GM21526 (cell line): ENCODE data around the gene DNAL4.

Experiments
- ATAC-seq: cut with Tn5 transposase; IDR thresholded peaks from one replicate; pipeline ENCODE4 v1.9.1; 2021; ENCODE audit warnings: moderate library complexity; ENCODE audit not compliant: unreplicated experiment, low FRiP score

DNAL4 gene

DNA sequence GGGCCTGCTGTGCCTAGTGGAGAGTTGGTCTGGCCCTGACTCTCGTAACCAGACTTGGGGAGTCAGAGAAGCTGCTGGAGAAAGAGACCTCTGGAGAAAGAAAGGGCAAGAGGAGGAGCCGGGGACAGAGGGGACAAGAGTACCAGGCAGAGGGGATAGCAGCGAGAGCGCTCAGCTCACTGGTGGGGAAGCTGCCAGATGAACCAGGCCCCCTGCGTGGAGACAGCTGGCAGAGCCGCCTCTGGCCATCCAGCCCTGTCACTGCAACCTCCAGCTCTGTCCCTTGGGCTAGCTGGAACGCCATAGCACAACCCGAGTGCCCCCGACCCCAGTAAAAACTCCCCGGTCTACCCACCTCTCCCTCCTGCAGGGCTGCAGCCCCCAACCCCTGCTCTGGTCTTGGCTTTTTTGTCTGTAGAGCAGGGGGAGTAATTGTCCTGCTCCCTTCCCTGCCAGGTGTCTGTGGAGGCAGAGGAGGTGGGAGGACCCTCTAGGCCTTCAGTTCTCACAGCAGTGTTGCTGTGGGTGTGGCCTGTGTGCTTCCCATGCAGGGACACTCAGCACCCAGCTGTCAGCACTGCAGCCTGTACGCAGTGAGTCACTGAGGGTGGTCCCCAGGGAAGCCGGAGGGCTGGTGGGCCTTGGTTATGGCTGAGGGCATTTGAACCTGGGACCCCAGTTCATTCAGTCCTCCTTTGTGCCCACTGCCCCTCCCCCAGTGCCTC, 33.3 kb downstream of the DNAL4 start:
- no peak for ATAC-seq

DNA sequence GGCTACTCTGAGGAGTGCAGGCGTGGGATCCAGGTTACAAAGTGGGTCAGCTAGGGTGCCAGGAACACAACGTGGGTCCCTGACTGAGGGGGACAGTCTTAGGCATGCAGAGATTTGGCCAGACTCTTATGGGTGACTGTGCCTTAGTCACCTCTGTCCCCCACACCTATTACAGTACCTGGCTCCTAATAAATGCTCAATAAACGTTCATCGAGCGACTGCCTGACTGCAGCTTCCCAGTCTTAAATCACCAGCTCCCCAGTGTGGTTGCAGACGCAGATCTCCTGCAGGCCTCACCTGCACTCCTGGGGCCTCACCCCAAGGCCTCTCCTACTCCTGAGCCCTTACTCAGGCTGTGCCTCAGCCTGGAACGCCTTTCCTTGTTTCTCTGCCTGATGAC, 34.9 kb downstream of the DNAL4 start:
- no peak for ATAC-seq

DNA sequence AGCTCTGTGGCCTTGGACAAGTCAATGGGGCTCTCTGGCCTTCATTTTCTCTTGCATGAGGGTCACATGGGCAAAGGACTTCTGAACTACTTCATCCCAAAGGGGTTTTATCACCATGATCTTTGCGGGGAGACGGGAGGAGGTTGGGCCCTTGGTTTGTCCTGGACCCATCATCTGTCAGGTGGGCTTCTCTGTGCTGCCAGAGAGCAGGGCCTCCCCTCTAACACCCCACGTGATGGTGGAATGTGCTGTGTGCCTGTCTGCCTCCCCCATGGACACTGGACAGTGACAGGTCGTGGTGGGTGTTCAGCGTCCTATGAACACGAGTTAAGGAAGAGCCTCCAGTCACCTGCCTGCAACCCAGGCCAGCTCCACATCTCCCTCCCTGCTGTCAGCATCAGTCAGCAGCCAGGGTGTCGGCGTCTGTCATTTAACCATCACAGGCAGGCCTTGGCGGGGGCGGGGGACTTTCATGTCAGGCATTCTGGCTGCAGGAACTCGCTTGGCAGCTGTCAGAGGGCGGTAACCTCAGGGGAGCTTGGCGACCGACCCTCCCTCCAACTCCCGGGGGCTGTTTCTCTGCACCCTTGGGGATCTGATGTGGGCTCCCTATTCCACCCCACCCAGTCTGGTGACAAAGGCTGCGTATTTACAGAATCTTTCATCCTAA, 35.5 kb downstream of the DNAL4 start:
- ATAC-seq: no peak

DNA sequence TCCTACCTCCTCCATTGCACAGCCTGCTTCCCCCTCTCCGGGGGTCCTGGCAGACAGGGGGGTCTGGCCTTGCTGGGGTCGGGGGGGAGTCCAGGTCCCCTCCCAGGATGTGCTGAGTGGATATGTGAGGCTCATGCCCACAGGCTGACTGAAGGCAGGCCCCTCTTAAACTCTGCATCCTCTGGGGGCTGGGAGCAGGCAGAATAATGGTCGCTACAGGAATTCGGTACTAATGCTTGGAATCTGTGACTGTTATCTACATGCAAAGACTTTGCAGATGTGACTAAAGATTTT, 36.5 kb downstream of the DNAL4 start:
- no peak for ATAC-seq

DNA sequence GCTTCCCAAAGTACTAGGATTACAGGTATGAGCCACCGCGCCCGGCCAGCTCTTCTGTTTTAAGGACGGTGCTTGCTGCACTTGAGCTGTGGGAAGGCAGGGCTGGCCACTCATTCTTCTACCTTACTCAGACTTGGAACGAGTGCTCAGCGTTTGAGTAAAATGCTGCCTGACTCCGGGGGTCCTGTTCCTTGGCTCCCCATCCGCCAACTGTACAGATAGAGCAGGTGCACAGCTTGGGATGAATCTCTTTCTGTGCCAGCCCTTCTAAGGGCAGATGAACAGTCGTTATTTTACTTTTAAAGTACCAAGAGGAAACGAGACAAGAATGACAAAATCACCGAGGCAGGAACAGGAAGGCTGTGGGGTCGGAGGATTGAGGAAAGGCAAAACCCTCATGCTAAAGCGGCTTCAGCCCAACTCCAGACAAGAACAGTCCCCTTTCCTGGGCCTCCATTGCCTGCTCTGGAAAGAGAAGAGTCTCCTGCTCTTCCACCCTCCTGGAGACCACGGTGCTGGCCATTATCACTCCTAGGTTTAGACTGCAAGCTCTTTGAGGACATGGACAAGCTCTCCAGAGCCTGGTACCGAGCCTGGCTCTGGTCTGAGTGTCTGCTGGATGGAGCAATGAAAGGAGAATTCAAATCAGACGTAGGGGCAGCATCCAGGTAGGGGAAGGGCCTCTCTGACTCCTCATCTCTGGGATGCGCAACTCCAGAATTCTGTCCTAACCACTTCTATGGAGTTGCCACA, 37.1 kb downstream of the DNAL4 start:
- no peak for ATAC-seq

DNA sequence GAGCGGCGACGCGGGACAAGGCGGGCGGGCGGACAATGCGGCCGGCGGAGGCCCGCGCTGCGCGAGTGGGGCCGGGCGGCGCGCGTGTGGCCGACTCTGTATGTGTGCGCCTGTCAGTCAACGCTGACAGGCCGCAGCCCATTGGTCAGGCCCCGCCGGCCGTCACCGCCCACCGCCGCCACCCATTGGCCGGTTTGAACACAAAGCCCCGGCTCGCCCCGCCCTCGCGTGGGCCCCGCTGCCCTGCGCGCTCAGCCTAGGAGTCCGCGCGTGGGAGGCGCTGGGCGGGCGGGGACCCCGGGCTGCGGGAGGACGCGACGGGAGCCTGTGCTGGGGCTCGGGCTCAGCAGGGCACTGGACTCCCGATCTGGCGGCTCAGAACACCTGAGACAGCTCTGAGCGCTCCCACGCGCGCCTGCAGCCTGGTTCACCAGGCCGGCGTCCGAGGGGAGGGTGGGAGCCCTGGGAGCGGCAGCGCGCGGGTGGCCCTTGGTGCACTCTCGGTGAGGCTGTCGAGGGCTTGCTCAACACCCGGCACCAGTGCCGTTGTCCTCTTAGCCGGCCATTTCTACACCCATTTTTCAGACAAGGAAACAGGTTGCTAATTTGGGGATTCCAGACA, 37.9 kb downstream of the DNAL4 start, which contains the start of gene SUN2:
Gene SUN2 (minus strand): TSS at position 88 of the 622 bp plus-strand sequence. CDS start 3,370 bp downstream, outside the sequence.
- peak; percentile 56 for ATAC-seq

DNA sequence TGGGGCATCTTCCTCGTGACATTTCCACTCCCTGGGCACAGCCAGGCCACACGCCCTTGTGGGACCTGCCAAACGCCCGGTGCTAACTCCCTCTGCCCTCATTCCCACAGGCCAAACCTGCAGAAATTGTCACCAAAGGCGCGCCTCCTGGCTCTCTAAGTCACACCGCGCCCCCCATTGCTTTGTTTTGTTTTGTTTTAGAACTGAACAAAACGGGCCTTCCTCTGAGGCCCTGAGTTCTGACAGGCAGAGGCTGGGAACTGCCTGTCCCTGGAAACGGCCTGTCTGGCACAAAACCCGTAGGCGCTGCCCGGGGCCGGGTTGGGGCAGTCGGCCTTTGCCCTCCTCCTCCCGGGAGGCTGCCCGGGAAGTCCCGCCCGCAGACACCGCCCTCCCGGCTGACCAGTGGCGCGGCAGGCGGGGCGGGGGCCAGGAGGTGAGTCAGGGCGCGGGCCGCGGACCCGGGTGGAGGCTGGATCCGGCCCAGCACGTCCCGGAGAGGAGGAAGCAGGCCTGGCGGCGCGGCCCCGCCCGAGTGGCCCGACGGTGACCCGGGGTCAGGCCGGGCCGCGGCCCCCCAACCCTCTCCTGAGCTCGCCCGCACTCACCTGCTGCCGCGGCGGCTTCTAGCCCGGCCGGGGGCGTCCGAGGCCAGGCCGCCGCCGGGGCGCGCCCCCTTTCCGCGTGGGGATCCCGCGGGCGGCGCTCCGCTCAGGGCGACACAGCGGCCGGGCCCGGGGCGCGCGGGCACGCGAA, 38.6 kb downstream of the DNAL4 start:
- peak; percentile 32 for ATAC-seq

DNA sequence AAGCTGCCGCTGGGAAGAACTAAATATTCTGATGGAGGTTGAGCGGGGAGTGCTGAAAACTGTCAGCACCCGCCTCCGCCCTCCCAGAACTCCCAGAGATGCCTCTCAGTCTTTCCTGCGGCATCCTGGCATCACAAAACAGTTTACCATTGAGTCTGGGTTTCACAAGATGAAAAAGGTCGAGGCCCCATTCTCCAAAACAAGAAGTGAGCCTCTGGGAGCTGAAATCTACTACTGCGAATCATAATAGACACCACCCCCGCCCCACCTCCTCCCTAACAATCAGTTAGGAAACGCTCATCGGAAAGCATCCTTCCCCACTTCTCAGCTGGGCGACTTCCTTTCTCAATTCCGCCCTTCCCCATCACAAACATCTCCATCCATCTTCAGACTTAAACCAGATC, 39.2 kb downstream of the DNAL4 start:
- ATAC-seq: no peak

DNA sequence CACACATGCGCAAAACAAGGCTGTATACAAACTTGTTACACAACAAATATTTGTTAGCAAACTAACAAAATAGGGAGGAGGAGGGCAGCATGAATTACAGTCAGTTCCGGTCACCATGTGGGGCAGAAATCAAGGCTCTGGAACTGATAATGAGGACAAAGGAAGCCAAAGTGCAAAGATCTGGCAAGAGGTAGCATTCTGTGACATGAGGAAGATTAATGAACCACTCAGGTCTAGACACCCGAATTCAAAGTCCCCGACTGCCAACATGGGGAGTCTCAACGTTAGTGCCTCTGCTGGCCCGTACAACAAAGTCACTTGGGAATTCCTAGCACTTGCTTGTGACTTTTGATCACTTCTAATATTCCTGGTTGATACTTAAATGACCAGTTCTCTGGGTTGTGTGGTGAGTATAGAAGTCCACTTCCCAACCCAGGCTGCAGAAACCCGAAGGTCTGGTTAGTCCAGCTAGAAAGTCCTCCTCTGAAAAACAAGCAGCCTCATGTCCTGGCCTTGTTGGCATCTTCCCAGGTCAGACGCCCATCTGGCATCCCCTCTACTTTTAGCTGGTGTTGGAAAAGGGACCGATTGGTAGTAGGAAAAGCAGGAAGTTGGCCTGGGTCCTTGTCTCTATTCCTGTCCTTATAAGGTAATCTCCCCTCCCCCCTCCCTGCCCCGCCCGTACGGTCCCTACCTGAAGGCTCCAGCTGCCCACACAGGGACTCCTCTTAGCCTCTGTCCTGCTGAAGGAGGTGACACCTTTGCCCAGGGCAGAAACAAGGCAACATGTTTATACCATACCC, 39.8 kb downstream of the DNAL4 start:
- ATAC-seq: no peak

DNA sequence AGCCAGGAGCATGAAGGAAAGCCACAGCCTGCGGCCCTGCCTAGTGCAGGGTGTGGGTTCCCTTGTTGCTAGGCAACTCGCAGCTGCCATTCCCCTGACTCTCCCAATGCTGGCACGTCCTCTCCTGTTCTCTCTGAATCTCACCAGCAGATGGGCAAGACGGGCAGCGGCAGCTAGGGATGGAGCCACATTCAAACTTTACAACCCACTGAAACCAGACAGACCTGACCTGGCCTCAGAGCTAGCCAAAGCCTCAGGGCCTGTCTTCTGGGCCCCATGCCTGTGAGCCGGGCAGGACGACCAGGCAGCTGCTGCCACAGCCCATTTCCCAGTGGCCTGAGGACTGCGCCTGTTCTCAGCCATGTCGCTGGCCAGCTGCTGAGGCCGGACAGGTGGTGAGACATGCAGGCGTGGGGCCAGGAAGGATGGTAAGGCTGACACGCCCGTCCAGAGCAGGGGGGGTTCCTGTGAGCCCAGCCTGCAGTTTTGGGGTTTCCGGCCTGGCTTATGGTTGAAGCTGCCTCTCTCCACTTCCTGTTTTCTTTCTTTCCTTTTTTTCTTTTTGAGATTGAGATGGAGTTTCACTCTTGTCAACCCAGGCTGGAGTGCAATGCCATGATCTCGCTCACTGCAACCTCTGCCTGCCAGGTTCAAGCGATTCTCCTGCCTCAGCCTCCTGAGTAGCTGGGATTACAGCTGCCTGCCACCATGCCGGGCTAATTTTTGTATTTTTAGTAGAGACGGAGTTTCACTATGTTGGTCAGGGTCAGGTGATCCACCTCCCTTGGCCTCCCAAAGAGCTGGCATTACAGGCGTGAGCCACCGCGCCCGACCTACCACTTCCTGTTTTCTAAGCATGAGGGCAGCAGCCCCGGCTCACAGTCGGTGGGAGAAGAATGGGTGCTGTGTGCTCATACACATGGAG, 42.3 kb downstream of the DNAL4 start:
- no peak for ATAC-seq

DNA sequence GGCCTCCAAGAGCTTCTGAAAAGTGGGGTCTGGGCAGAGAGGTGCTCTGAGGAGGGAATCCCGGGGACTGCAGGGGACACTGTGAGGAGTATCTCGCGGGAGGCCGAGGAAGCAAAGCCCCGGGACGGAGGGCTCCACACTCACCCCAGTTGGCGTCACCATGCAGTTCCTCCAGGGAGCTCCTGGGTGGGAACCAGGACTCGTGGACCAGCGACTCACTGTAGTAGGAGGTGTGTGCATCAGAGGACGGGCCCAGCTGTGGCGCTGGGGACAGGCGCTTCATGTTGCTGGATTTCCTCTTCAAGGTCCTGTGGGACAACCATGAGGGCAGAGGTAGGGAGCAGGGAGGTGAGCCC, 42.9 kb downstream of the DNAL4 start:
- ATAC-seq: no peak

DNA sequence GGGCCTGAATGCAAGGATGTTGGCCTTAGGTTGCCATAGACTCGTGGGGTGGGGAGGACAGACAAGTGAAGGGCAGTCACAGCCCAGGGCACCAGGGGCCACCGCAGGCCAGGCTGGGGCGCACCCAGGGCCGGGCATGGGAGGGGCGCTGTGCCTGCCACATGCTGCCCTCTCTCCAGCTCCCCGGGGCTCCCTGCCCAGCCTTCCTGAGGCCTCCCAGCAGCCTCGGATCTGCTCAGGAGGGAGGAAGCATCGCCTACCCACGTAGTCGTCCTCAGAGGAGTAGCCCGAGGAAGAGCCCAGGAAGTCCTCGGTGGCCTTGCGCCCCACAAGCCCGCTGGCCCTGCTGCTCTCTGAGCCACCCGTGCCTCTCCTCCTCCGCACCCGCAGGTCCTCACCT, 43.3 kb downstream of the DNAL4 start:
- ATAC-seq: no peak

DNA sequence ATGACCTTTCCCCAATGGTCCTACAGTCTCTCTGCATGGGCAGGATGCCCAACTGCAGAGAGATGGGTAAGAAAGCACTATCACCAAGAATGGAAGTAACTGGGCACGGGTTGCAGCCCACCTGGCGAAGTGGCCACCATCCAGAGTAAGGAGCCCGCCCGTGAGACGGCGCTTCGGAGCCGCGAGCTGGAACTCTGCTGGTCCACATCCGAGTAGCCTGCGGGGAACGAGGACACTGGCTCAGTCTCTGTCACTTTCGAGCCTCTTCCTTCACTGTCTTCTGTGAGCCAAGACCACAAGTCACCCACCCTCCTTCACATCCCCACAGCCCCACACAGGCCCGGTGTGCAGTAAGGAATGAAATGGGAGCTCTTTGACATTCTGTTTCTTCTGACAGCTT, 43.8 kb downstream of the DNAL4 start:
- ATAC-seq: no peak

DNA sequence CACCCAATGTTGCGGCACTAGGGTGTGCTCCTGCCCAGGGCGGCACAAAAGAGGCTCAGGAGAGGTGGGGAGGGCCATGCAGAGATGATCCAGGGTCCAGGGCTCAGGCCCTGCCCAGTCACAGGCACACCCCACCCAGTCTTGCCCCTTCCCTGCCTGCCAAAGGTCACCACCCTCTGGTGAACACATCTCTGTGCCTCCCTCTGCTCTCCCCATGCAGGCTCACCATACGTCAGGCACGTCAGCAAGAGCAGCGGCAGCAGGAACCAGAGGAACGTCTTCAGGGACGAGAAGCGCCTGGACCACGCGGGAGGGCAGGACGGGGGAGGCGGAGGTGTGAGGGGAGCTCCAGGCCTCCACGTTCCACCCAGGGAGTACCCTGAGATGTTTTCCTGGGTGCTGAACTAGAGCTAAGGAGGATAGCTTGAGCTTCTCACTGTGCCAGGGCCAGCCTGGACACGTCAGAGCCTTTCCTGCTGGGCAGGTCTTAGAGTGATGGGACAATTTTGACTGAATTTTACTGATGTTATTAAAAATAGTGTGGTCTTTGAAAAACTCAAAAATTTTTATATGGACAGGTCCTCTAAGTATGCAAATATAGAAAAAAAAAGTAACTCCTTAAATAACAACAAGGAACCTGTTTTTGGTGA, 45.3 kb downstream of the DNAL4 start:
- ATAC-seq: no peak

DNA sequence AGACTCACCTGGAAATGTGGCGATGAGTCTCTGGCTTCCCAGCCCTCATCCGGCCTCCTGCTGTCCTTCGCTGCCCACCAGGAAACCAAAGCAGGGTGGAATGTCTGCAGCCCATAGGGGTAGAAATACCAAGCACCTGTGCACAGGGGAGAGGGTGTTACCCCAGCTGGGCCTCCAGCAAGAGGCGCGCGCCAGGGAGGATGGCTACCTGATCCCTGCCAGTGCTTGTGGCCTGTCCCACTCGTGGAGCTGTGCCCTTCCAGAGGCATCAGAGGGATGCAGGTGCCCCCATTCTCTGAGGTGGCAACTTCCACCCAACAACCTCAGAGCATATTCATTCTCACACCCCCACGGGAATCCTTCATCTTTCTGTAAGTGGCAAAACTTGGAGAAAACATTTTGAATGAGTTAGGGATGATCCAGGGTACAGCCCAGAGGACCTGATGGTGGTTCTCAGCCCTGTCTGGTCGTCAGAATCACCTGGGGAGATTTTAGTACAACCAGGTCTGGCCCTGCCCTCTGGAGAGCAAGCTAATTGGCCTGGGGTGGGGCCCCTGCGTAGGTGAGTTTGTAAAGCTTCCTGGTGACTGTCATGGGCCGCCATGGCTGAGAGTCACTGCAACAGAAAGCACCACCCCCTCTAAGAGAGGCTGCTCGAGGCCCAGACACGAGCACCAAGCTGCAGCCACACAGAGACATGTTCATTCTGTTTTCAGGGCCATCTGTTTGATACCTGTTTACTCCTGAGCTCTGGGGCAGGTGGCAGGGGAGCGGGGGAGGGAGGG, 48.1 kb downstream of the DNAL4 start:
- ATAC-seq: no peak

DNA sequence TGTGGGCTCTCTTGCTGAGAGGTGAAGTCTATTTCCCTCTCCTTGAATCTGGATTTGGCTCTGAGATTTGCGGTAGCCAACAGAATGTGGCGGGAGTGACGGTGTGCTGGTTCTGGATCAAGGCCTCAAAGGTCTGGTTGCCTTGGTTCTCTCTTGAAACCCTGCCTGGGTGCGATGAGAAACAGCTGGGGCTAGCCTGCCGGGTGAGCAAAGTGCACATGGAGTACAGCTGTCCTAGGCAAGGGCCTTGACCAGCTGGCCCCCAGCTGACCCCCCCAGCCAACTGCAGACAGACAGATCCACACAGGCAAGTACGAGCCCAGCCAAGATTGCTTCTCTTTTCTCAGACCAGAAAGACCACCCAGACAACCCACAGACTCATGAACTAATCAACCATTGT, 49.0 kb downstream of the DNAL4 start:
- ATAC-seq: no peak

DNA sequence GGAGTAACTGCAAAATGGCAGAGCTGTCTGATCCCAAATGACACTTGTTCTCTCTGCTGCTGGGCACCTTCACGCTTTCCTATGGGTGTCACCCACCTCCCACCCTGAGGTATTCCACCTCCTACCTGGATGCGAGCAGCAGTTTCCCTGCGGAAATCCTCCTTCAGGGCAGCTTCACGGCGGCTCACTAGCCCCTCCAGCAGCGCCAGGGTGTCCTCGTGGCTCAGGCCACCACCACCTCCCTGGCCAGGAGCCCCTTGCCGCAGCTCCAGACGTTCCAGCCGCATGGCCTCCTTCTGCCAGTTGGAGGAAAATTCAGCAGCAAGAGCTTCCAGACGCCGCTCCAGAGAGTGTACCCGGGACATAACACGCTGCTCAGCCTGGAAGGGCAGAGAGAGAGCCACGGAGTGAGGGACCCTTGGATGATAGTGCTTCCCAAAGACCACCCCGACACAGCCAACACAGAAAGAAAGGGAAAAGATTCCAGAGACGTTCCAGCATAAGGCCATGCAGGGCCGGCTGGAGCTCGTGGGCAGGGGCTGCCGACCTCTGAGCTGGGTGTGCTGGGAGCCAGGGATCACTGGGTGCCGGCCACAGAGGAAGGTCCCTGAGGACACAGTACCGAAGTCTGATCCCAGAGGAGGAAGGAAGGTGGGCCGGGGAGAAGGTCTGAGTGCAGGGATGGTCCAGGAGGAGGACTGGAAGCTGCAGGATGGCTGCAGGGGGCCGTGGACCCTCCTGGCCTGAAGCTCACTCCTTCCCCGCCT, 51.6 kb downstream of the DNAL4 start:
- no peak for ATAC-seq
